Activated CD8-positive, alpha-beta memory T cell treated with anti-CD3 and anti-CD28 coated beads, Interleukin-2, amount 10 ng/mL, durations not matched to agents 7 days and 5 days (primary cell): ENCODE measurements around the gene MATN3. TPM values are rescaled to one million over a fixed set of nuclear protein-coding genes. Genes with fewer than 3 reads are reported as not detected.

ENCODE experiments used
- ATAC-seq: fragments of 150-1000 bp; cut with Tn5 transposase; one replicate; pipeline ENCODE4 v1.10.0; 2021; ENCODE audit warnings: moderate library complexity
- CTCF ChIA-PET: fragments of 350-600 bp; sonication (Branson Sonifier 250); formaldehyde crosslinking; loops from one replicate; lab custom pipeline; 2021; ENCODE audit warnings: antibody characterized with exemption; lab: Charles Lee
- DNase-seq: peaks from one replicate; pipeline ENCODE4 v3.0.0-alpha.2; 2020
- H3K27ac Mint-ChIP-seq: one replicate; pipeline ENCODE4 v1.8.0; 2021; ENCODE audit warnings: mild to moderate bottlenecking, mixed read lengths
- H3K27me3 Mint-ChIP-seq: one replicate; pipeline ENCODE4 v1.8.0; 2021; ENCODE audit warnings: mixed read lengths
- H3K36me3 Mint-ChIP-seq: one replicate; pipeline ENCODE4 v1.8.0; 2021; ENCODE audit warnings: mild to moderate bottlenecking, mixed read lengths
- H3K4me1 Mint-ChIP-seq: one replicate; pipeline ENCODE4 v1.8.0; 2021; ENCODE audit warnings: mixed read lengths
- H3K4me3 Mint-ChIP-seq: one replicate; pipeline ENCODE4 v1.8.0; 2021; ENCODE audit warnings: mild to moderate bottlenecking, moderate library complexity, mixed read lengths
- H3K9me3 Mint-ChIP-seq: one replicate; pipeline ENCODE4 v1.8.0; 2022; ENCODE audit warnings: low read depth, mixed read lengths
- total RNA-seq, 2 experiments: library from RNA; stranded (reverse); gene quantifications; one replicate each; pipeline ENCODE4 v1.2.3, GENCODE V29; 2021

MATN3 gene, protein sequence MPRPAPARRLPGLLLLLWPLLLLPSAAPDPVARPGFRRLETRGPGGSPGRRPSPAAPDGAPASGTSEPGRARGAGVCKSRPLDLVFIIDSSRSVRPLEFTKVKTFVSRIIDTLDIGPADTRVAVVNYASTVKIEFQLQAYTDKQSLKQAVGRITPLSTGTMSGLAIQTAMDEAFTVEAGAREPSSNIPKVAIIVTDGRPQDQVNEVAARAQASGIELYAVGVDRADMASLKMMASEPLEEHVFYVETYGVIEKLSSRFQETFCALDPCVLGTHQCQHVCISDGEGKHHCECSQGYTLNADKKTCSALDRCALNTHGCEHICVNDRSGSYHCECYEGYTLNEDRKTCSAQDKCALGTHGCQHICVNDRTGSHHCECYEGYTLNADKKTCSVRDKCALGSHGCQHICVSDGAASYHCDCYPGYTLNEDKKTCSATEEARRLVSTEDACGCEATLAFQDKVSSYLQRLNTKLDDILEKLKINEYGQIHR
- not detected for total RNA-seq

DNA sequence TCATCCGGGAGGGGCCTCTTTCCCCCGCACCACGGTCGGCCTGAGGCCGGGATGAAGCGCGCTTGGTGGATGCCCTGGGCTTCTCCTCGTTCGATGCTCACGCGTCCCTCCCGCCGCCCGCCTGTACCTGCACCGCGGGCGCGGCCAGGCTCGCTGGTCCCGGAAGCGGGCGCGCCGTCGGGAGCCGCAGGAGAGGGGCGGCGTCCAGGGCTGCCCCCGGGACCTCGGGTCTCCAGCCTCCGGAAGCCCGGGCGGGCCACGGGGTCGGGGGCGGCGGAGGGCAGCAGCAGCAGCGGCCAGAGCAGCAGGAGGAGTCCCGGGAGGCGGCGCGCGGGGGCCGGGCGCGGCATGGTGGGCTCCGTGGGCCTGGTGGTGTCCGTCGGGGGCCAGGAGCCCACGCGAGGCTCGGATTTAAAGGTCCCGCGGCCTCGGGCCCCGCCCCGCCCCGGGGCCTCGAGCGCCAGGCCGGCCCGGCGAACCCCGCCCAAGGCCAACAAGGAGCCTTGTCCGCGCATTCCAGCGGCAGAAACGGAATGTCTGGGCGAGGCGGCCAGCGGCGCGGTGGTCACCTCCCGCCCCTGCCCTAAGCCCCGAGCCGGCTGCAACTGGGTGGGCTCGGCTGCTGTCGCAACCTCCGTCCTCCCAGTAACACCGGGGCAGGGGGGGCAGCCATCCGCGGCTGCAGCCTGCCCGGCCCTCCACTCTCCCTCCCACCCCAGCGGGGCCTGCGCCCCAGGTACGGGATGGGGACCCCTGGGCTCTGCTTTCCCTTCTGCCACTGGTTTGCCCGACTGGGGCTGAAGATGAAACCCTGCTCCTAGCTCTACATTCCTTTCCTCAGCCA lies at the start of gene MATN3:
TSS of gene MATN3 (minus strand) at position 387 of the 844 bp plus-strand sequence. CDS start at position 350, 37 bp downstream.
- Mint-ChIP-seq H3K9me3 (no peaks in the 10 kb centered on the region), H3K27ac (no peak within 1 kb of the TSS), H3K4me3 (peak within 1 kb of the TSS; percentile 27), H3K27me3 (peaks cover 62% of the 10 kb centered on the region), H3K4me1 (peaks cover 8% of the 10 kb centered on the region), H3K36me3 (no peaks in the 10 kb centered on the region)
- ATAC-seq: peak; percentile 65
- CTCF ChIA-PET: interaction anchor here (1.2 to 1.7 kb wide), 3 partner anchors 11 to 13 kb away, joined by 3 to 6 read pairs (median 4); no protein-coding TSS in a partner anchor
- DNase-seq: no peak

GRCh38 chr2:20061940-20062339 lies 49.5 kb upstream of the MATN3 start:
- H3K4me3 Mint-ChIP-seq: no peak overlapping the region
- ATAC-seq (no peak), DNase-seq (no peak)
- peaks cover 26% of the 10 kb centered on the region for H3K27me3 Mint-ChIP-seq
- H3K36me3 Mint-ChIP-seq: no peaks in the 10 kb centered on the region
- no peaks in the 10 kb centered on the region for H3K4me1 Mint-ChIP-seq
- no peaks in the 10 kb centered on the region for H3K9me3 Mint-ChIP-seq
- CTCF ChIA-PET: no interaction called here
- H3K27ac Mint-ChIP-seq: no peak overlapping the region

GRCh38 chr2:20061476-20061875 lies 49.0 kb upstream of the MATN3 start:
- no peaks in the 10 kb centered on the region for H3K4me1 Mint-ChIP-seq
- H3K27ac Mint-ChIP-seq: no peak overlapping the region
- CTCF ChIA-PET: interaction anchor here (1.2 kb wide), 2 partner anchors 9 to 14 kb away, joined by 4 read pairs; no protein-coding TSS in a partner anchor
- no peaks in the 10 kb centered on the region for H3K9me3 Mint-ChIP-seq
- H3K36me3 Mint-ChIP-seq: no peaks in the 10 kb centered on the region
- ATAC-seq (no peak), DNase-seq (no peak)
- peaks cover 31% of the 10 kb centered on the region for H3K27me3 Mint-ChIP-seq
- H3K4me3 Mint-ChIP-seq: no peak overlapping the region

DNA sequence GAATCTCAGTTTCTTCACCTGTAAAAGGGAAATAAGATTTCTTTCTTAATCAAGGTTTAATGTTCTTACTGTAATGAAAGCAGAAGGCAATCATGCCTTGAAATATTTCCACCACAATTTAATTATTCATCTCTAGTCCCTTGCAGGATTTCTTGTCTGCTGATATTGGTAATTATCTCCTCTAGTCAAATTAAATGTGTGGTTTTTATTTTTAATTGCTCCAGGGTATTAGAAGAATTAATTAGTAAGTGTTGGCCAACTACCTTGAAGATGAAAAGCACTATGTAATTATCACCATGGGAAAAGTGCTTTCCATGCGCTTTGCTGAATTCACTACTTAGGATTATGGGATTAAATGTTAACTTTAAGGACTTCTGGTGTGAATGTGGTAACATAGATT lies 47.6 kb upstream of the MATN3 start:
- H3K9me3 Mint-ChIP-seq: no peaks in the 10 kb centered on the region
- no peaks in the 10 kb centered on the region for H3K36me3 Mint-ChIP-seq
- H3K27ac Mint-ChIP-seq: no peak overlapping the region
- peaks cover 42% of the 10 kb centered on the region for H3K27me3 Mint-ChIP-seq
- no peak overlapping the region for H3K4me3 Mint-ChIP-seq
- ATAC-seq: no peak
- DNase-seq: no peak
- no peaks in the 10 kb centered on the region for H3K4me1 Mint-ChIP-seq
- CTCF ChIA-PET: interaction anchor here (1.2 kb wide), 1 partner anchor 12 kb away, joined by 4 read pairs; no protein-coding TSS in a partner anchor

DNA sequence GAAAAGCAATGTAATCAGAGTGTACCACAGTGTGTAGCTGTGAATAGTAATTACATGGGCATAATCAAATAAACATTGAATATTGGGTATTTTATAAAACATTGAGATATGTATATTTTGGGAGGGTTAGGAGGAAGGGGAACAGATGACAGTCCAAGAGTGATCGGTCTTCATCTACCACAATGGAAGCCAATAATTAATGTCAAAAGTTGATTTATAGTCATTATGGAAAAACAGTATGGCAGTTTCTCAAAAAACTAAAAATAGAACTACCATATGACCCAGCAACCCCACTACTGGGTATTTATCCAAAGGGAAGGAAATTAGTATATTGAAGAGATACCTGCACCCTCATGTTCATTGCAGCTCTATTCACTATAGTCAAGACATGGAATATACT lies 44.8 kb upstream of the MATN3 start:
- ATAC-seq (no peak), DNase-seq (no peak)
- Mint-ChIP-seq H3K27me3 (peaks cover 45% of the 10 kb centered on the region), H3K36me3 (no peaks in the 10 kb centered on the region), H3K9me3 (no peaks in the 10 kb centered on the region), H3K27ac (no peak overlapping the region), H3K4me1 (no peaks in the 10 kb centered on the region), H3K4me3 (no peak overlapping the region)
- CTCF ChIA-PET: no interaction called here

GRCh38 chr2:20054931-20055330 lies 42.5 kb upstream of the MATN3 start:
- Mint-ChIP-seq H3K4me1 (peaks cover 6% of the 10 kb centered on the region), H3K4me3 (no peak overlapping the region), H3K27me3 (peaks cover 36% of the 10 kb centered on the region), H3K9me3 (no peaks in the 10 kb centered on the region), H3K27ac (no peak overlapping the region), H3K36me3 (no peaks in the 10 kb centered on the region)
- CTCF ChIA-PET: interaction anchor here (1.6 kb wide), 1 partner anchor 40 kb away, joined by 7 read pairs; no protein-coding TSS in a partner anchor
- ATAC-seq (no peak), DNase-seq (no peak)

- Mint-ChIP-seq H3K9me3 (no peaks in the 10 kb centered on the region), H3K27me3 (peaks cover 36% of the 10 kb centered on the region)
- CTCF ChIA-PET: interaction anchor here (0.5 to 1.6 kb wide), 2 partner anchors 39 to 291 kb away, joined by 3 to 7 read pairs; no protein-coding TSS in a partner anchor
Observed at GRCh38 chr2:20054119-20054518, 41.7 kb upstream of the MATN3 start.

DNA sequence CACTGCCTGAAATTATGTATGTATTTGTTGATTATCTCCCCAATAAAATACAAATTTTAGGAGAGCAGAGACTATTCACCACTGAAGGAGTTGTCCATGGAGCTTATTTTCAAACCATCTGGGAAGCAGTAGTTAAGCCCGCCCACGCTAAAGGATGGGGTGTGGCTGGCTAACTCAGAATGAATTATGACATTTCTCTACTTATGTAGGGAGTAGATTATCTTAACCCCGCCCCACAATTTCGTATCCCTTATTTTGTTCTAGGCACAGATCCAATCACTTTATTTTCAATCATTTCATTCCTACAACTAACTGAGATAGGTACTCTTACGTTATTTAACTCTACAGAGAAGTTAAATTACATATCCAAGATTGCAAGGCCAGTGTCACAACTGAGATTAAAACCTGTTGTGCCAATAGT lies 40.4 kb upstream of the MATN3 start:
- H3K4me1 Mint-ChIP-seq: peaks cover 23% of the 10 kb centered on the region
- CTCF ChIA-PET: interaction anchor here (3.1 kb wide), 1 partner anchor 37 kb away, joined by 13 read pairs; no protein-coding TSS in a partner anchor
- H3K36me3 Mint-ChIP-seq: no peaks in the 10 kb centered on the region
- ATAC-seq (no peak), DNase-seq (no peak)
- H3K9me3 Mint-ChIP-seq: no peaks in the 10 kb centered on the region
- no peak overlapping the region for H3K4me3 Mint-ChIP-seq
- peaks cover 29% of the 10 kb centered on the region for H3K27me3 Mint-ChIP-seq
- H3K27ac Mint-ChIP-seq: no peak overlapping the region

More at GRCh38 chr2:20054119-20054518, 41.7 kb upstream of the MATN3 start:
- no peak overlapping the region for H3K27ac Mint-ChIP-seq
- peaks cover 14% of the 10 kb centered on the region for H3K4me1 Mint-ChIP-seq
- no peak overlapping the region for H3K4me3 Mint-ChIP-seq
- no peak for DNase-seq
- no peak for ATAC-seq
- H3K36me3 Mint-ChIP-seq: no peaks in the 10 kb centered on the region

DNA sequence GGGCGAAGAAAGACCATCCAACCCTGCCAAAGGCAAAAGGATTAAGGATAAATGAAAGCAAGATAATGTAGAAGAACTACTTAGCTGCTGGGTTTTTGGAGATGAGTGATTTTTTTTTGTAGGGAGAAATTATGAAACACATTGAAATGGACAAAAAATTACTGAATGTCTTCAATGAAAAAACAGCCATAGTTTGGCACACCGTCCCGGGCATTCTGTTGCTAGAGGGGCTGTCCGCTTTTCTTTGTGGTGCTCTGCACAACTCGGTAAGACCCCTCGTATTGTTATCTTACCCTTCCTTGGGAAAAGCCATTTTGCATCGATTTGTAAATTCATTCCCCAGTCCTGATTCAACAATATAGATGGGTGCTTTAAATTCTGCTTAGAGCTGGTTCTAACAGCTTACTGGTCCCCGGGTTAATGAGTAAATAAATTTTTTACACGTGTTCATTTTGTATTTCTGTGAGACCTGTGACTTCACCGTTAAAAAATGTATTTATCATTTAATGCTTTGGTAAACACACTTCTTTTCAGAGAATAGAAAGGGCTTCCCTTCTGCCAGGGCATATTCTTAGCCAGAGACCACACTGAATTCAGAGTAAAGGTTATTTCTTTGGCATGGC lies 39.9 kb upstream of the MATN3 start:
- H3K27me3 Mint-ChIP-seq: peaks cover 24% of the 10 kb centered on the region

DNA sequence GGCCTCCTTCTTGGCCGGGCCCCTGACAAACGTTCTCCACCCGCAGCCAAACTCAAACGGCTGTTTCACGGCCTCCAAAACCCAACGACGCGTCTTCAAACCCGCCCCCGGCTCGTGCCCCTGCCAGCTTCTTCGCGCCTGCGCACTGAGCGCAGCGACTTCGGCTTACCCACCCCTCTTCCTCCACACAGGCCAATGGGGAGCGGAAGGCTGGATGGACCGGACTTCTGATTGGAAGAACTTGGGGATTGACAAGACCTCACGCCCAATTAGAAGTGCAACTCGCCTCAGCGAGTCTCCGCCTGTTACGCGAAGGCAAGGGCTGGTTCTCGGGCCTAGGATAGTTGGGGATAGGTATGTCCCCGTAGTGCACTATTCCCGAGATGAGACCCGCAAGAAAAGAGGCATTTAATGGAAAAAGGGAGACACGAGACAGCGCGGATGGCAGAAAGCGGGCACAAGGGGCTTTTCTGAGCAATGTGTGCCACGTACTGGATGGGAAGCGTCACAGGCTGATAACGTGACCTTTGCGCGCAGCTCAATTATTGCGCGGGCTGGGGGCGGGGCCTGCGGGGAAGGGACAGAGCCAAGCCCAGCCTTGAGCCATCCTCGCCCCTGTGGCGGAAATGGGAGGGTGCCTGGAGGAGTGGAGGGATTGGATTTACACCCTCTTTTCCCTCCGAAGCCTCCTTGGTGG lies 39.2 kb upstream of the MATN3 start, which contains the start of gene LAPTM4A:
TSS of gene LAPTM4A (minus strand) at position 97 of the 697 bp plus-strand sequence. CDS start 108 bp downstream, outside the sequence.
- no peak within 1 kb of the TSS for H3K4me3 Mint-ChIP-seq
- H3K9me3 Mint-ChIP-seq: no peaks in the 10 kb centered on the region
- H3K27ac Mint-ChIP-seq: no peak within 1 kb of the TSS
- CTCF ChIA-PET: interaction anchor here (0.7 to 3.1 kb wide), 5 partner anchors 14 to 174 kb away, joined by 3 to 13 read pairs (median 3); partner anchors contain the start of gene SDC1
- H3K36me3 Mint-ChIP-seq: peaks cover 2% of the 10 kb centered on the region
- DNase-seq: peak; percentile 99
- peaks cover 26% of the 10 kb centered on the region for H3K4me1 Mint-ChIP-seq
- ATAC-seq: peak; percentile 98
- H3K27me3 Mint-ChIP-seq: peaks cover 17% of the 10 kb centered on the region

More for the DNA sequence above, 39.9 kb upstream of the MATN3 start:
- ATAC-seq (no peak), DNase-seq (no peak)
- Mint-ChIP-seq H3K4me3 (no peak overlapping the region), H3K36me3 (no peaks in the 10 kb centered on the region), H3K4me1 (peaks cover 26% of the 10 kb centered on the region), H3K27ac (no peak overlapping the region), H3K9me3 (no peaks in the 10 kb centered on the region)
- CTCF ChIA-PET: interaction anchor here (0.7 to 3.1 kb wide), 2 partner anchors 37 to 97 kb away, joined by 3 to 13 read pairs; no protein-coding TSS in a partner anchor

- no peak overlapping the region for H3K27ac Mint-ChIP-seq
- peak; percentile 63 for DNase-seq
- H3K4me3 Mint-ChIP-seq: no peak overlapping the region
- H3K36me3 Mint-ChIP-seq: peaks cover 2% of the 10 kb centered on the region
- peaks cover 26% of the 10 kb centered on the region for H3K4me1 Mint-ChIP-seq
- ATAC-seq: peak; percentile 37
- H3K27me3 Mint-ChIP-seq: peaks cover 10% of the 10 kb centered on the region
- CTCF ChIA-PET: interaction anchor here (0.7 to 3.1 kb wide), 5 partner anchors 13 to 174 kb away, joined by 3 to 13 read pairs (median 3); partner anchors contain the start of gene SDC1
- no peaks in the 10 kb centered on the region for H3K9me3 Mint-ChIP-seq
Observed at GRCh38 chr2:20050646-20051531, 38.4 kb upstream of the MATN3 start.
